GM12878 (cell line): ENCODE results near the gene ASB2. TPM values are rescaled to one million over a fixed set of nuclear protein-coding genes. Genes with fewer than 3 reads are reported as not detected.

Experiments
- ATF7 ChIP-seq: fragments of 450-650 bp; IDR thresholded peaks from 2 replicates; pipeline ENCODE4 v1.6.1; 2016; ENCODE audit warnings: low read depth, mild to moderate bottlenecking
- BRCA1 ChIP-seq: IDR thresholded peaks from 2 replicates; pipeline ENCODE4 v1.6.1; 2011; ENCODE audit warnings: low read depth, low read length, improper control_type of control experiment
- JUNB ChIP-seq: IDR thresholded peaks from 2 replicates; pipeline ENCODE4 v1.6.1; 2016; ENCODE audit warnings: antibody characterized with exemption, mild to moderate bottlenecking
- NR2C2 ChIP-seq: IDR thresholded peaks from 2 replicates; pipeline ENCODE4 v1.6.1; 2011; ENCODE audit warnings: borderline replicate concordance, low read depth; ENCODE audit not compliant: control insufficient read depth, insufficient read length
- NR2F1 ChIP-seq: fragments of 450-650 bp; conservative IDR thresholded peaks from 2 replicates; pipeline ENCODE4 v1.6.1; 2017; ENCODE audit warnings: mild to moderate bottlenecking
- PAX5 ChIP-seq: IDR thresholded peaks from 2 replicates; pipeline ENCODE4 v1.6.1; 2011; ENCODE audit warnings: low read depth, low read length, borderline replicate concordance
- SMAD5 ChIP-seq: IDR thresholded peaks from 2 replicates; pipeline ENCODE4 v1.6.1; 2016; ENCODE audit warnings: antibody characterized with exemption, low read depth
- SPI1 ChIP-seq: IDR thresholded peaks from 2 replicates; pipeline ENCODE4 v1.6.1; 2011; ENCODE audit warnings: low read depth, mild to moderate bottlenecking, low read length, moderate library complexity, borderline replicate concordance; ENCODE audit not compliant: insufficient read depth
- SRF ChIP-seq, 2 experiments: IDR thresholded peaks; 2 replicates each; pipeline ENCODE4 v1.6.1; 2011; ENCODE audit warnings: low read depth in 2 of 2, low read length in 2 of 2, mild to moderate bottlenecking in 1 of 2, moderate library complexity in 1 of 2
- ZNF622 ChIP-seq: fragments of 450-650 bp; IDR thresholded peaks from 2 replicates; pipeline ENCODE4 v1.6.1; 2017; ENCODE audit warnings: mild to moderate bottlenecking, inconsistent platforms
- polyA plus RNA-seq, 11 experiments: library from polyadenylated mRNA; depleted of rRNA in 4 of 11; unstranded in 6 of 11; stranded (reverse) in 5 of 11; fragments of >200 nt; fragmentation: Nextera tagmentation in 4 of 11; fragmentation: Illumina TruSeq in 1 of 11; extraction: Ambion mirVana in 4 of 11; extraction: Trizol in 1 of 11; gene quantifications; 1 replicate in 1 of 11; 2 replicates in 10 of 11; pipeline versions ENCODE4 v1.2.1 to v1.2.3, GENCODE V29; 2011 to 2016; ENCODE audit warnings: inconsistent platforms in 2 of 11, missing spikeins in 2 of 11, low read depth in 1 of 11
- total RNA-seq, 4 experiments: library from RNA; depleted of rRNA in 3 of 4; stranded (reverse); fragments of >200 nt in 3 of 4; fragmentation: Illumina TruSeq in 1 of 4; extraction: Trizol in 1 of 4; gene quantifications; 2 replicates each; pipeline versions ENCODE4 v1.2.1 to v1.2.3, GENCODE V29; 2013 to 2021
- TF ChIP-seq, protein P1 (sequence below): fragments of 150-350 bp; IDR thresholded peaks from 2 replicates; pipeline ENCODE4 v1.6.1; 2016; ENCODE audit warnings: low read depth, low read length
- TF ChIP-seq, protein P2 (sequence below): fragments of 150-350 bp; IDR thresholded peaks from 2 replicates; pipeline ENCODE4 v1.6.1; 2014; ENCODE audit warnings: mild to moderate bottlenecking, low read depth, low read length
- TF ChIP-seq, protein P3 (sequence below): IDR thresholded peaks from 2 replicates; pipeline ENCODE4 v1.6.1; 2012; ENCODE audit warnings: improper control_type of control experiment, low read depth, low read length; ENCODE audit not compliant: insufficient replicate concordance
- TF ChIP-seq, protein P4 (sequence below): fragments of 450-650 bp; formaldehyde crosslinking; IDR thresholded peaks from 2 replicates; pipeline ENCODE4 v1.5.0; 2022; ENCODE audit warnings: mild to moderate bottlenecking, missing genetic modification characterization

Gene ASB2
- total and polyA plus RNA-seq, 10 of the 15 experiments (the other 5 are each of a cell fraction or from before 2014, with no cell fraction given) = 3.0 to 54.8 (median 33.5) TPM

DNA sequence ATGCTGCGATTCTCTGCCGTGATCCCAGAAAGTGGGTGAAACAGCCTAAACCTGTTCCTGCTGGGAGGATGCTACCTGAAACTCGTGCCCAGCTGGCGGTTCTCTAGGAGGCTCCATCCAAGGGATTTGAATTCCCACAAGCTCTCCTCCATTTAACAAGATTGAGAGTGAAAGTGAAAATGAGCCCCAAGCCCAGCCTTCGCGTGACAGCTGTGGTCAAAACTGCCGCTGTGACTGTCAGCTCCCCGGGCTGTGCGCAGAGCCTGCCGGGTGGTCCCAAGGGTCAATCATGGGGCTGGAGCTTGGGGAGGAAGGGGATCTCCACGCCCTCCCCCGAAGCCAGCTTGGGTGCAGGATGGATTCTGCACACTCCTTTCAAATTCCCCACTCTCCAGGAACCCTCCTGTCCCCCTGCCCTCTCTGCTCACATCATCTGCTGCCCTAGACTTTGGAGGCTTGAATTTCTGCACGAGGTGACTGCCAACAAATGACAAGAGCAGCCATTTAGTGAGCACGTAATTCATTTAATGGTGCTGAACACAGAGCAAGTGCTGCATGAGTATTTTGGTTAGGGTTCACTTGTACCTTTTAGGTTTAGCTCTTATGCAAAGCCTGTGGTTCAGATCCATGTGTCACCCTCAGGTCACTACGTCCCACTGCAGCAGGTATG, 5.3 kb downstream of the ASB2 start (continued):
- TF ChIP-seq, protein P1, sequence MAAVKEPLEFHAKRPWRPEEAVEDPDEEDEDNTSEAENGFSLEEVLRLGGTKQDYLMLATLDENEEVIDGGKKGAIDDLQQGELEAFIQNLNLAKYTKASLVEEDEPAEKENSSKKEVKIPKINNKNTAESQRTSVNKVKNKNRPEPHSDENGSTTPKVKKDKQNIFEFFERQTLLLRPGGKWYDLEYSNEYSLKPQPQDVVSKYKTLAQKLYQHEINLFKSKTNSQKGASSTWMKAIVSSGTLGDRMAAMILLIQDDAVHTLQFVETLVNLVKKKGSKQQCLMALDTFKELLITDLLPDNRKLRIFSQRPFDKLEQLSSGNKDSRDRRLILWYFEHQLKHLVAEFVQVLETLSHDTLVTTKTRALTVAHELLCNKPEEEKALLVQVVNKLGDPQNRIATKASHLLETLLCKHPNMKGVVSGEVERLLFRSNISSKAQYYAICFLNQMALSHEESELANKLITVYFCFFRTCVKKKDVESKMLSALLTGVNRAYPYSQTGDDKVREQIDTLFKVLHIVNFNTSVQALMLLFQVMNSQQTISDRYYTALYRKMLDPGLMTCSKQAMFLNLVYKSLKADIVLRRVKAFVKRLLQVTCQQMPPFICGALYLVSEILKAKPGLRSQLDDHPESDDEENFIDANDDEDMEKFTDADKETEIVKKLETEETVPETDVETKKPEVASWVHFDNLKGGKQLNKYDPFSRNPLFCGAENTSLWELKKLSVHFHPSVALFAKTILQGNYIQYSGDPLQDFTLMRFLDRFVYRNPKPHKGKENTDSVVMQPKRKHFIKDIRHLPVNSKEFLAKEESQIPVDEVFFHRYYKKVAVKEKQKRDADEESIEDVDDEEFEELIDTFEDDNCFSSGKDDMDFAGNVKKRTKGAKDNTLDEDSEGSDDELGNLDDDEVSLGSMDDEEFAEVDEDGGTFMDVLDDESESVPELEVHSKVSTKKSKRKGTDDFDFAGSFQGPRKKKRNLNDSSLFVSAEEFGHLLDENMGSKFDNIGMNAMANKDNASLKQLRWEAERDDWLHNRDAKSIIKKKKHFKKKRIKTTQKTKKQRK = no peak
- TF ChIP-seq SPI1 (peak; percentile 45; the same call in 1 of the 2 replicates), JUNB (peak; percentile 50), NR2C2 (no peak), NR2F1 (peak; percentile 94), PAX5 (peak; percentile 93), SMAD5 (no peak), ATF7 (peak; percentile 79), SRF (IDR thresholded peaks at IDR 0.05; ENCODE audit: low read depth in 2 of 2, low read length in 2 of 2) (peak in 1 of 2 experiments; percentile 32; a peak in 1 of 4 replicates), BRCA1 (no peak), ZNF622 (no peak)
- TF ChIP-seq, protein P2, sequence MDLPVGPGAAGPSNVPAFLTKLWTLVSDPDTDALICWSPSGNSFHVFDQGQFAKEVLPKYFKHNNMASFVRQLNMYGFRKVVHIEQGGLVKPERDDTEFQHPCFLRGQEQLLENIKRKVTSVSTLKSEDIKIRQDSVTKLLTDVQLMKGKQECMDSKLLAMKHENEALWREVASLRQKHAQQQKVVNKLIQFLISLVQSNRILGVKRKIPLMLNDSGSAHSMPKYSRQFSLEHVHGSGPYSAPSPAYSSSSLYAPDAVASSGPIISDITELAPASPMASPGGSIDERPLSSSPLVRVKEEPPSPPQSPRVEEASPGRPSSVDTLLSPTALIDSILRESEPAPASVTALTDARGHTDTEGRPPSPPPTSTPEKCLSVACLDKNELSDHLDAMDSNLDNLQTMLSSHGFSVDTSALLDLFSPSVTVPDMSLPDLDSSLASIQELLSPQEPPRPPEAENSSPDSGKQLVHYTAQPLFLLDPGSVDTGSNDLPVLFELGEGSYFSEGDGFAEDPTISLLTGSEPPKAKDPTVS = no peak
- TF ChIP-seq, protein P3, sequence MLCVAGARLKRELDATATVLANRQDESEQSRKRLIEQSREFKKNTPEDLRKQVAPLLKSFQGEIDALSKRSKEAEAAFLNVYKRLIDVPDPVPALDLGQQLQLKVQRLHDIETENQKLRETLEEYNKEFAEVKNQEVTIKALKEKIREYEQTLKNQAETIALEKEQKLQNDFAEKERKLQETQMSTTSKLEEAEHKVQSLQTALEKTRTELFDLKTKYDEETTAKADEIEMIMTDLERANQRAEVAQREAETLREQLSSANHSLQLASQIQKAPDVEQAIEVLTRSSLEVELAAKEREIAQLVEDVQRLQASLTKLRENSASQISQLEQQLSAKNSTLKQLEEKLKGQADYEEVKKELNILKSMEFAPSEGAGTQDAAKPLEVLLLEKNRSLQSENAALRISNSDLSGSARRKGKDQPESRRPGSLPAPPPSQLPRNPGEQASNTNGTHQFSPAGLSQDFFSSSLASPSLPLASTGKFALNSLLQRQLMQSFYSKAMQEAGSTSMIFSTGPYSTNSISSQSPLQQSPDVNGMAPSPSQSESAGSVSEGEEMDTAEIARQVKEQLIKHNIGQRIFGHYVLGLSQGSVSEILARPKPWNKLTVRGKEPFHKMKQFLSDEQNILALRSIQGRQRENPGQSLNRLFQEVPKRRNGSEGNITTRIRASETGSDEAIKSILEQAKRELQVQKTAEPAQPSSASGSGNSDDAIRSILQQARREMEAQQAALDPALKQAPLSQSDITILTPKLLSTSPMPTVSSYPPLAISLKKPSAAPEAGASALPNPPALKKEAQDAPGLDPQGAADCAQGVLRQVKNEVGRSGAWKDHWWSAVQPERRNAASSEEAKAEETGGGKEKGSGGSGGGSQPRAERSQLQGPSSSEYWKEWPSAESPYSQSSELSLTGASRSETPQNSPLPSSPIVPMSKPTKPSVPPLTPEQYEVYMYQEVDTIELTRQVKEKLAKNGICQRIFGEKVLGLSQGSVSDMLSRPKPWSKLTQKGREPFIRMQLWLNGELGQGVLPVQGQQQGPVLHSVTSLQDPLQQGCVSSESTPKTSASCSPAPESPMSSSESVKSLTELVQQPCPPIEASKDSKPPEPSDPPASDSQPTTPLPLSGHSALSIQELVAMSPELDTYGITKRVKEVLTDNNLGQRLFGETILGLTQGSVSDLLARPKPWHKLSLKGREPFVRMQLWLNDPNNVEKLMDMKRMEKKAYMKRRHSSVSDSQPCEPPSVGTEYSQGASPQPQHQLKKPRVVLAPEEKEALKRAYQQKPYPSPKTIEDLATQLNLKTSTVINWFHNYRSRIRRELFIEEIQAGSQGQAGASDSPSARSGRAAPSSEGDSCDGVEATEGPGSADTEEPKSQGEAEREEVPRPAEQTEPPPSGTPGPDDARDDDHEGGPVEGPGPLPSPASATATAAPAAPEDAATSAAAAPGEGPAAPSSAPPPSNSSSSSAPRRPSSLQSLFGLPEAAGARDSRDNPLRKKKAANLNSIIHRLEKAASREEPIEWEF = no peak
- TF ChIP-seq, protein P4, sequence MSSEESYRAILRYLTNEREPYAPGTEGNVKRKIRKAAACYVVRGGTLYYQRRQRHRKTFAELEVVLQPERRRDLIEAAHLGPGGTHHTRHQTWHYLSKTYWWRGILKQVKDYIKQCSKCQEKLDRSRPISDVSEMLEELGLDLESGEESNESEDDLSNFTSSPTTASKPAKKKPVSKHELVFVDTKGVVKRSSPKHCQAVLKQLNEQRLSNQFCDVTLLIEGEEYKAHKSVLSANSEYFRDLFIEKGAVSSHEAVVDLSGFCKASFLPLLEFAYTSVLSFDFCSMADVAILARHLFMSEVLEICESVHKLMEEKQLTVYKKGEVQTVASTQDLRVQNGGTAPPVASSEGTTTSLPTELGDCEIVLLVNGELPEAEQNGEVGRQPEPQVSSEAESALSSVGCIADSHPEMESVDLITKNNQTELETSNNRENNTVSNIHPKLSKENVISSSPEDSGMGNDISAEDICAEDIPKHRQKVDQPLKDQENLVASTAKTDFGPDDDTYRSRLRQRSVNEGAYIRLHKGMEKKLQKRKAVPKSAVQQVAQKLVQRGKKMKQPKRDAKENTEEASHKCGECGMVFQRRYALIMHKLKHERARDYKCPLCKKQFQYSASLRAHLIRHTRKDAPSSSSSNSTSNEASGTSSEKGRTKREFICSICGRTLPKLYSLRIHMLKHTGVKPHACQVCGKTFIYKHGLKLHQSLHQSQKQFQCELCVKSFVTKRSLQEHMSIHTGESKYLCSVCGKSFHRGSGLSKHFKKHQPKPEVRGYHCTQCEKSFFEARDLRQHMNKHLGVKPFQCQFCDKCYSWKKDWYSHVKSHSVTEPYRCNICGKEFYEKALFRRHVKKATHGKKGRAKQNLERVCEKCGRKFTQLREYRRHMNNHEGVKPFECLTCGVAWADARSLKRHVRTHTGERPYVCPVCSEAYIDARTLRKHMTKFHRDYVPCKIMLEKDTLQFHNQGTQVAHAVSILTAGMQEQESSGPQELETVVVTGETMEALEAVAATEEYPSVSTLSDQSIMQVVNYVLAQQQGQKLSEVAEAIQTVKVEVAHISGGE = no peak
